HCT116 (cell line): ENCODE measurements around the gene TRMT1. TPM values are rescaled to one million over a fixed set of nuclear protein-coding genes. Genes with fewer than 3 reads are reported as not detected.

ENCODE experiments used
- ATAC-seq: fragments of 200-7000 bp; cut with Tn5 transposase; 2 replicates; pipeline ENCODE4 v1.9.1; 2020; ENCODE audit warnings: mild to moderate bottlenecking, moderate library complexity
- BruUV-seq: library from RNA; stranded (reverse); fragments of 400-500 nt; replicated peaks from 2 replicates; lab custom pipeline; 2021; lab: Mats Ljungman, UMichigan
- CTCF ChIA-PET: fragments of 300-600 bp; sonication (Branson Sonifier 250); formaldehyde crosslinking; loops from one replicate; lab custom pipeline; 2021; ENCODE audit warnings: antibody characterized with exemption; lab: Charles Lee
- POLR2A ChIA-PET: fragments of 300-600, 350-600 bp; sonication (Branson Sonifier 250); formaldehyde crosslinking; loops from one replicate; lab custom pipeline; 2021; ENCODE audit warnings: antibody characterized with exemption; lab: Charles Lee
- RAD21 ChIA-PET, 2 experiments: fragments of 300-600 bp; sonication (Branson Sonifier 250); formaldehyde crosslinking; loops; one replicate each; lab custom pipeline; 2023; ENCODE audit warnings: low total read pairs in 2 of 2; ENCODE audit not compliant: uncharacterized antibody in 2 of 2, unreplicated experiment in 2 of 2, low non-redundant PET in 1 of 2; lab: Charles Lee
- DNase-seq: peaks from one replicate; pipeline ENCODE4 v3.0.0-alpha.2; 2010; ENCODE audit warnings: low read depth, low spot score
- H2AFZ ChIP-seq: fragments of 200-600 bp; shearing (Covaris generic), sonication (generic); 2 replicates; pipeline ENCODE4 v1.6.1; 2017; ENCODE audit warnings: low read depth, mixed run types, mixed read lengths, antibody characterized with exemption, low read length; ENCODE audit not compliant: poor library complexity, severe bottlenecking
- H3K27ac ChIP-seq: 2 replicates; pipeline ENCODE4 v1.5.1; 2012; ENCODE audit warnings: low read depth, low read length
- H3K27me3 ChIP-seq: fragments of 200-600 bp; sonication (generic); 2 replicates; pipeline ENCODE4 v1.6.1; 2016; ENCODE audit warnings: mixed run types, low read length, mixed read lengths; ENCODE audit not compliant: insufficient read depth
- H3K36me3 ChIP-seq, 2 experiments: fragments of 200-500 bp in 1 of 2; fragments of 200-600 bp in 1 of 2; sonication (Bioruptor generic) in 1 of 2; sonication (generic) in 1 of 2; 2 replicates each; pipeline versions ENCODE4 v1.5.1 to v1.6.1; 2014 to 2016; ENCODE audit warnings: low read length in 2 of 2, inconsistent platforms in 1 of 2, mixed read lengths in 1 of 2, mixed run types in 1 of 2; ENCODE audit not compliant: insufficient read depth in 2 of 2, control insufficient read depth in 1 of 2
- H3K4me1 ChIP-seq, 2 experiments: fragments of 200-600 bp in 1 of 2; sonication (generic) in 1 of 2; 2 replicates each; pipeline versions ENCODE4 v1.5.1 to v1.6.1; 2012 to 2017; ENCODE audit warnings: low read length in 2 of 2, inconsistent platforms in 1 of 2, mild to moderate bottlenecking in 1 of 2, mixed read lengths in 1 of 2, mixed run types in 1 of 2, moderate library complexity in 1 of 2; ENCODE audit not compliant: insufficient read depth in 2 of 2, control insufficient read depth in 1 of 2
- H3K4me2 ChIP-seq: fragments of 200-600 bp; sonication (generic); 2 replicates; pipeline ENCODE4 v1.6.1; 2017; ENCODE audit warnings: mixed run types, low read length, mixed read lengths
- H3K4me3 ChIP-seq, 2 experiments: fragments of 200-600 bp in 1 of 2; sonication (generic) in 1 of 2; replicated peaks in 1 of 2; 2 replicates each; pipeline ENCODE4 v1.5.1; 2011 to 2016; ENCODE audit warnings: low read length in 2 of 2, control low read depth in 1 of 2, low read depth in 1 of 2, mild to moderate bottlenecking in 1 of 2, mixed read lengths in 1 of 2, mixed run types in 1 of 2
- H3K79me2 ChIP-seq: fragments of 200-600 bp; sonication (generic); 2 replicates; pipeline ENCODE4 v1.6.1; 2017; ENCODE audit warnings: mild to moderate bottlenecking, mixed run types, low read length, moderate library complexity, mixed read lengths; ENCODE audit not compliant: insufficient read depth
- H3K9ac ChIP-seq: fragments of 200-600 bp; sonication (generic); 2 replicates; pipeline ENCODE4 v1.6.1; 2016; ENCODE audit warnings: low read length, mixed read lengths
- H3K9me2 ChIP-seq: fragments of 200-600 bp; sonication (generic), shearing (Covaris generic); 2 replicates; pipeline ENCODE4 v1.6.1; 2017; ENCODE audit warnings: mixed run types, mild to moderate bottlenecking, moderate library complexity; ENCODE audit not compliant: insufficient read depth
- H3K9me3 ChIP-seq, 2 experiments: fragments of 200-500 bp in 1 of 2; fragments of 200-600 bp in 1 of 2; sonication (Bioruptor generic) in 1 of 2; sonication (generic) in 1 of 2; 2 replicates each; pipeline ENCODE4 v1.6.1; 2014 to 2017; ENCODE audit warnings: low read length in 2 of 2, mixed read lengths in 2 of 2, inconsistent platforms in 1 of 2, low read depth in 1 of 2, mild to moderate bottlenecking in 1 of 2, mixed run types in 1 of 2, moderate library complexity in 1 of 2; ENCODE audit not compliant: control insufficient read depth in 1 of 2, insufficient read depth in 1 of 2
- H4K20me1 ChIP-seq: fragments of 200-600 bp; sonication (generic), shearing (Covaris generic); 2 replicates; pipeline ENCODE4 v1.6.1; 2017; ENCODE audit warnings: mixed run types, mild to moderate bottlenecking, moderate library complexity; ENCODE audit not compliant: insufficient read depth
- CBX3 ChIP-seq: IDR thresholded peaks from 2 replicates; pipeline ENCODE4 v1.6.1; 2012; ENCODE audit warnings: low read depth
- EGR1 ChIP-seq: IDR thresholded peaks from 2 replicates; pipeline ENCODE4 v1.6.1; 2012; ENCODE audit warnings: low read depth
- EZH2 ChIP-seq: fragments of 200-600 bp; sonication (generic); IDR thresholded peaks from 2 replicates; pipeline ENCODE4 v1.6.1; 2017; ENCODE audit warnings: antibody characterized with exemption, mixed run types
- EZH2phosphoT487 ChIP-seq: fragments of 200-600 bp; IDR thresholded peaks from 2 replicates; pipeline ENCODE4 v1.6.1; 2018; ENCODE audit warnings: antibody characterized with exemption, borderline replicate concordance
- FOSL1 ChIP-seq: IDR thresholded peaks from 2 replicates; pipeline ENCODE4 v1.6.1; 2012; ENCODE audit warnings: low read depth
- MAX ChIP-seq: IDR thresholded peaks from 2 replicates; pipeline ENCODE4 v1.6.1; 2012
- POLR2A ChIP-seq: IDR thresholded peaks from 2 replicates; pipeline ENCODE4 v1.7.0; 2011; ENCODE audit warnings: borderline replicate concordance; ENCODE audit not compliant: insufficient read depth, insufficient read length; ENCODE audit errors: extremely low read depth
- POLR2AphosphoS5 ChIP-seq: IDR thresholded peaks from 2 replicates; pipeline ENCODE4 v1.6.1; 2011; ENCODE audit warnings: mild to moderate bottlenecking, low read depth, low read length, moderate library complexity
- RAD21 ChIP-seq: IDR thresholded peaks from 2 replicates; pipeline ENCODE4 v1.6.1; 2012; ENCODE audit warnings: low read depth, mild to moderate bottlenecking
- REST ChIP-seq: IDR thresholded peaks from 2 replicates; pipeline ENCODE4 v1.6.1; 2012; ENCODE audit warnings: low read depth
- SIN3A ChIP-seq: IDR thresholded peaks from 2 replicates; pipeline ENCODE4 v1.6.1; 2012; ENCODE audit warnings: low read depth
- SP1 ChIP-seq: IDR thresholded peaks from 2 replicates; pipeline ENCODE4 v1.6.1; 2012; ENCODE audit warnings: low read depth
- ZBTB33 ChIP-seq: IDR thresholded peaks from 2 replicates; pipeline ENCODE4 v1.6.1; 2011; ENCODE audit warnings: mild to moderate bottlenecking, low read length, moderate library complexity; ENCODE audit not compliant: insufficient replicate concordance; ENCODE audit errors: extremely low read depth
- intact Hi-C: fragments of 100-400 bp; cut with micrococcal nuclease; formaldehyde crosslinking; loops from 2 replicates; pipeline ENCODE4 v1.10.0; 2022
- total RNA-seq: library from RNA; stranded (reverse); gene quantifications from one replicate; pipeline ENCODE4 v1.2.1, GENCODE V29; 2021; ENCODE audit not compliant: unreplicated experiment

The TRMT1 gene
- total RNA-seq, 1 experiment from 2014 or later, result 84.4 TPM

- CTCF ChIA-PET, result interaction anchor here (5.4 kb wide), 1 partner anchor 13 kb away, joined by 20 read pairs; no protein-coding TSS in a partner anchor
Observed at GRCh38 chr19:13074378-13074777, 42.2 kb downstream of the TRMT1 start.

More at GRCh38 chr19:13074378-13074777, 42.2 kb downstream of the TRMT1 start:
- no peaks in the 10 kb centered on the region for H3K9me3 ChIP-seq
- H3K27me3 ChIP-seq, result no peaks in the 10 kb centered on the region
- no peaks in the 10 kb centered on the region for H3K79me2 ChIP-seq
- H3K4me2 ChIP-seq, result no peak overlapping the region
- no TSS peak for BruUV-seq
- ChIA-PET RAD21 (no interaction called here), POLR2A (no interaction called here)
- no peak overlapping the region for H2AFZ ChIP-seq
- peaks cover 8 to 9% of the 10 kb centered on the region in 2 experiments for H3K4me1 ChIP-seq
- intact Hi-C loops, result no loop called here
- no peak overlapping the region for H3K9ac ChIP-seq
- TF ChIP-seq REST, result no peak
- TF ChIP-seq RAD21, result no peak
- TF ChIP-seq ZBTB33, result no peak
- no peak for TF ChIP-seq CBX3
- no peak for TF ChIP-seq EZH2phosphoT487
- no peak for TF ChIP-seq POLR2A
- no peak for TF ChIP-seq SIN3A
- TF ChIP-seq EZH2, result no peak
- TF ChIP-seq SP1, result no peak
- no peak for TF ChIP-seq MAX
- no peak for TF ChIP-seq POLR2AphosphoS5
- TF ChIP-seq FOSL1, result no peak
- no peak for TF ChIP-seq EGR1
- H3K27ac ChIP-seq, result no peak overlapping the region
- no peaks in the 10 kb centered on the region for H3K9me2 ChIP-seq
- DNase-seq (no peak), ATAC-seq (no peak)
- H3K36me3 ChIP-seq, result no peaks in the 10 kb centered on the region
- H4K20me1 ChIP-seq, result no peaks in the 10 kb centered on the region
- no peak overlapping the region for H3K4me3 ChIP-seq
